NCI-H524 (cell line): ENCODE measurements around the gene CDH24.
A peak's percentile ranks its signal among the peaks of the same experiment; 100 is the strongest.

Experiments
- DNase-seq, 2 experiments: peaks; one replicate each; lab custom pipeline; 2025; lab: John Stamatoyannopoulos, UW

CDH24 gene

GRCh38 chr14:23043145-23043544, 14.2 kb downstream of the CDH24 start:
- DNase-seq: no peak

GRCh38 chr14:23042162-23042965, 15.0 kb downstream of the CDH24 start, which contains the start of gene PSMB11:
Gene PSMB11, plus strand, starts transcription at chr14:23042212. Its CDS starts 14 bp downstream, at chr14:23042226.
- DNase-seq: no peak

- no peak for DNase-seq
Observed at GRCh38 chr14:23041729-23042128, 15.6 kb downstream of the CDH24 start.

- no peak for DNase-seq
Observed at GRCh38 chr14:23040100-23040499, 17.2 kb downstream of the CDH24 start.

GRCh38 chr14:23035303-23036144, 21.8 kb downstream of the CDH24 start:
- no peak for DNase-seq

GRCh38 chr14:23034498-23035302, 22.6 kb downstream of the CDH24 start, which contains the start of gene PSMB5:
Gene PSMB5, minus strand, starts transcription at chr14:23034900. Its CDS starts 19 bp downstream, at chr14:23034881.
- no peak for DNase-seq

GRCh38 chr14:23033801-23034497, 23.4 kb downstream of the CDH24 start:
- no peak for DNase-seq

- no peak for DNase-seq
Observed at GRCh38 chr14:23033251-23033727, 24.0 kb downstream of the CDH24 start.

GRCh38 chr14:23030936-23031335, 26.4 kb downstream of the CDH24 start:
- no peak for DNase-seq

GRCh38 chr14:23028799-23029198, 28.5 kb downstream of the CDH24 start:
- no peak for DNase-seq

GRCh38 chr14:23025151-23025814, 32.0 kb downstream of the CDH24 start:
- DNase-seq: peak; percentile 96 to 97

- peak; percentile 92 to 96 for DNase-seq
Observed at GRCh38 chr14:23024612-23025075, 32.7 kb downstream of the CDH24 start.

- DNase-seq: no peak
Observed at GRCh38 chr14:23023795-23024152, 33.5 kb downstream of the CDH24 start.

- peak; percentile 40 to 79 for DNase-seq
Observed at GRCh38 chr14:23023022-23023794, 34.1 kb downstream of the CDH24 start.

- no peak for DNase-seq
Observed at GRCh38 chr14:23021889-23022442, 35.4 kb downstream of the CDH24 start.

GRCh38 chr14:23021434-23021833, 35.9 kb downstream of the CDH24 start:
- DNase-seq: no peak

- no peak for DNase-seq
Observed at GRCh38 chr14:23020143-23021128, 36.9 kb downstream of the CDH24 start.

- no peak for DNase-seq
Observed at GRCh38 chr14:23018107-23018506, 39.2 kb downstream of the CDH24 start.
